HG03139 (cell line): ENCODE results near the gene FAM13A.
A peak's percentile ranks its signal among the peaks of the same experiment; 100 is the strongest.
"Not testable (repeated sequence)": the region's sequence is repeated elsewhere in the genome, so short reads cannot be mapped to it uniquely, and the experiment has no call there.

ENCODE experiments used
- ATAC-seq: cut with Tn5 transposase; IDR thresholded peaks from one replicate; pipeline ENCODE4 v1.9.1; 2021; ENCODE audit not compliant: unreplicated experiment

The FAM13A gene

DNA sequence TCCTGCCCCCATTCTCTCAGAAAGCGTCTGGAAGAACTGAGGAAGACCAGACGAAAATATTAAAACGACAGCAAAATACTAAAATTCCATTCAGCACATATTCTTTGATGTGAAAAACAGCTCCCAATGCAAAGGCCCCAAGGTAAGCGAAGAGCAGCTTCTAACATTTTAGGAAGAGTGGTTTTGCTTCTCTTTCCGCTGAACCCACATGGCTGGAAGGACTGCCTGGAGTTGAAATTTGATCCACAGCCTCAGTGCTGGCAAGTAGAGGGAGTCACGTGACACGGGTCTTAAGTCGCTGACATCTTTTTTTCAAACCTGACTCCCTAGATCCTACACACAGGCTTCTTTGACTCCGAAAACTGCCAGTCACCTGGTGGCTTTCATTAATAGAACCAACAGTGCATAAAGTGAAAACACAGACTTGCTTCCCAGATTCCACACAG, at the start of gene FAM13A:
Gene FAM13A (minus strand): TSS at position 233 of the 446 bp plus-strand sequence. CDS start 221 bp downstream, at position 12.
- peak; percentile 74 for ATAC-seq

DNA sequence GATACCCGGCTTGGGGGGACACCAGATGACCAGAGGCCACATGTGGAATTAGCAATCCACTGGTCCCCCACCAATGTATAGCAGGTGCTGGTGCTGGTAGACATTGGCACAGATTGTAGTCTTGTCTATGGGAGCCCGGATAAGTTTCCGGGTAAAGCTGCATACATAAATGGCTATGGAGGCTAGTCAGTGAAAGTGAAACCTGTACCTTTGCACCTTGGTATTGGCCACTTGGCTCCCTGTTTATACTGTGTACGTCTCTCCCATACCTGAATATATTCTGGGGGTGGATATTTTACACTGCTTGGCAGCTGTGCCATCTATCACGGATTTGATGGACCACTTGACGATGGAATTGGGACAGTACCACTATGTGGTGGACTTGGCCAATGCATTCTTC, 48.7 kb upstream of the FAM13A start:
- ATAC-seq = no peak

DNA sequence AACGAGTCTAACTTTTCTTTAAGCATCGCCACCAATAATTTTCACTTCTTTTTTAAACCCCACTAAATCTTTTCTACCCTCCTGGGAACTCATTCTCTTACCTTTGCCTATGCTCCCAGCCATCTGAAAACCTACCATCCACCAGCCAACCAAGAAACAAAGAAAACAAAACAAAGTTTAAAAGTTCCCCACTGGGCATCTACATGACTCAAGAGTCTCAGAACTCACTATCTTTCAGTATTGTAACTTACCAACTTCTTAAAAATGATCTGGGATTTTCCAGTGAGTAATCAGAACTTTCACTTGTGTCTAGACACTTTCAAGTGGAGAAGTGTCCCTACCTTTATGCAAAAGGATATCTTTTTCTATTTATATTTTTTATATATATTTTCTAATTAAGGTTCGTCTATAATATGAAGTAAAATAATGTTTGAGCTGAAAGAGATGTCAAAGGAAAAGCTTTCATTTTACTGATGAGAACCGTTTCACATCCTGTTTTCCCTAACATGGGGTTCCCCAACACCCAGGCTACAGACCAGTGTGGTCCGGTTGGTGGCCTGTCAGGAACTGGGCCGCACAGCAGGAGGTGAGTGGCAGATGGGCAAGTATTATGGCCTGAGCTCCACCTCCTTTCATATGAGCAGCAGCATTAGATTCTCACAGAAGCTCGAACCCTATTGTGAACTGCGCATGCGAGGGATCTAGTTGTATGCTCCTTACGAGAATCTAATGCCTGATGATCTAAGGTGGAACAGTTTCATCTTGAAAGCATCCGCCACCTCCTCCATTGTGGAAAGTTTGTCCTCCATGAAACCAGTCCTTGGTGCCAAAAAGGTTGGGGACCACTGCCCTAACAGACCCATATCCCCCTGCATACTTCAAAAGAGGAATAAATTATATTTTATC, 44.5 kb upstream of the FAM13A start:
- ATAC-seq = peak; percentile 90

DNA sequence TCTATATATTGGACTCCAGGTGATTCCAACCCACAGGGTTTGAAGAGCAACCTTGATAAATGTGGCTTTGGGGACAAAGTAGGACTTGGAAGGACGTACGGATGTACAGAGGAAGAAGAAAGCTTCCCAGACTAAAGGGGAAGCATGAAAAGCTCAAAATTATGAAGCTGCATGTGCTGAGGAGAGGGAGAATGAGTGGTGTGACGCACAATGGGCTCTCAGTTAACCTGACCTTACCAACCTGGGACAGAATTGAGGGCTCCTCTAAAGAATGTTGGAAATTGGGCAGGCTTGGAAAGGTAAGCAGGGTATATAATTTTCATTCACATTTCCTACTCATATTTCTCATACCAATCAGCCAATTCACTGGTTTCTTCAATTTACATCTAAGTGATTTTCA, 43.9 kb upstream of the FAM13A start:
- no peak for ATAC-seq

DNA sequence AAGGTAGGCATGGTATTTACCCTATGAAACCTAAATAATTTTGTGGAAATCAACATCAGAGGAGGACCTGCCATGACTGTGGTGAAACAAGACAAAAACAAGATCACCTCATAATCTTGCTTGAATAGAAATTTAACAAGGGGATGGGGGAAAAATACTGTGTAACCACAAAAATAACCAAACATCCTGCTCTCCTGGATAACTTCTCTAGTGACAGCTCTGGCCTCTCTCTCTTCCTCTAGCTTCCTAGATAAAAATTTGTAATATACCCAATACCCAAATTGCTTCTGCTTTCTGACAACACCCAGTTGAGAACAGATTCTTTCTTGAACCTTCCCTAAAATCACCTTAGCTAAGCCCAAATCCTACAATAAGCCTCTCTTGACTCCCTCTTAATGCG, 42.5 kb upstream of the FAM13A start:
- ATAC-seq = no peak

DNA sequence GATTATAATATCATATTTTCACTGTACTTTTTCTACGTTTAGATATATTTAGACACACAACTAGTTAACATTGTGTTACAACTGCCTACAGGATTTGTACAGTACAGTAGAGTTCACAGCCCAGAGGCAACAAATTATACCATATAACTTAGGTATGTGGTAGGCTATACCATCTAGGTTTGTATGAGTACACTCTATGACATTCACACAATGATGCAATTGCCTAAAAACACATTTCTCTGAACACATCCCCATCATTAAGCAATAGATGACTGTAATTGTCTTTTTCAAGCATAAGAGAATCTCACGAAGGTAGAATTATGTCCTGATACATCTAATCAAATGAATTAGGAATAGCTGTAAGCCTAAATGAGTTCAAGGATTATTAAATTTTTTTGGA, 42.0 kb upstream of the FAM13A start:
- no peak for ATAC-seq

DNA sequence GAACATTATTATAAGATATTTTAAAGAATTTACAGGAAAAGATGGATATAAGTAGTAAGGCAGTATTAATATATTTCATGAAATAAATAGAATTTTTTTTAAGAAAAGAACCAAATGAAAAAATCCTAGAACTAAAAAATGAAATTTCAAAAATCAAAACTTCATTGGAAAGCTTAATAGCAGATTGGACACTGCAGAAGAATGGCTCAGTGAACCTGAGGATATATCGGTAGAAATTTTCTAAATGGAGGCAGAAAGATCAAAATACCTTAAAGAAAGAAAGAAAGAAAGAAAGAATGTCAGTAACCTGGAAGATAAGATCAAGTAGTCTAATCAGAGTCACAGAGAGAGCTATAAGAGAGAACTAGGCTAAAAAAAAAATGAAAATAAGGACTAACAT, 21.3 kb upstream of the FAM13A start:
- ATAC-seq = no peak

DNA sequence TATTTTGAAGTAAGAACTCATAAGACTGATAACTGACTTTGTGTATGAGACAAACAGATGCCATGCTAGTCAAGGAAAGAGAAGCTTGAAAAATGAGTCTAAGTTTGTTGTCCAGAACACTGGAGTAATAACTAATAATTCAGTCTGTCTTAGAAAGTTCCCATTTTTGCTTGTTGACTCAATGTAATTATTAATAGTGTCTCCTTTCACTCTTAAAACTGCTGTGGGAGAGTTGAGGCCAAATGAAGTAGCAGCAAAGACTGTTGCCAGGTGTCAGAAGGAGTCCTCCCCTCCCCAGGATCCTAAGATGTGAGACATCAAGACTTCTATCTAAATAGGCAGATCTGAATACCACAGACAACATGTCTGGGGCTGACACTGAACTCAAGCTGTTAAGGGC, 20.8 kb upstream of the FAM13A start:
- ATAC-seq = no peak

DNA sequence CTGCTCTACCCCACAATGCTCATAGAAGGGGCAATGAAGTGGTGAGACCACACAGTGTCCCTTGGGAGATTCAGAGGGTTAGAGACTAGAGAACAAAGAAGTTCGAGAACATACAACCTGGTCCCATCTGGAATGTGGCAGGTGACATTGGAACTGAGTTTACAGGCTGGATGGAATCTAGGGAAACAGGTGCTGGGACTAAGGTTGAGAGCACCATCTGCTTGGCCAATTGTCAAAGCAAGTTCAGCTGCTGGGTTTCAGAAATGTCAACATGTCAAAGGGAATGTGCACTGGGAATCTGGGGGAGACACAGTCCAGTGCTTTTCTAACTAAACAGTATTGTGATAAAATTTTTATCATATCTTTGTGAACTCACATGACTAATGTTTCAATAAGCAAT, 15.9 kb upstream of the FAM13A start:
- ATAC-seq = no peak

DNA sequence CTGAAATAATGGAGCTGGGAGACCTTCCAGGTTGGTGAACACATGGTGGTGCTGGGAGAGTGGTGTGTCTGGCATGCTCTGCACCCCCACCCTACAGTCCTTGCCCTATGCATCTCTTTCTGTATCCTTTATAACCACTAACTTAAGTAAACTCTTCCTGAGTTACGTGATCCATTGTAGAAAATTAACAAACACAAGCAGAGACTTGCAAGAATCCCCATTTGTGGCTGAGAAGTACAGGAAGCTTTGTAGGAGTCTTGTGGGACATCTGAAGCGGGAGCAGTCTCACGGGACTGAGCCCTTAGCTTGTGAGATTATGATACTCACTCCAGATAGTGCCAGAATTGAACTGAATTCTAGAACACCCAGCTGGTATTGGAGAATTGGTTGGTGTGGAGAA, 14.3 kb upstream of the FAM13A start:
- ATAC-seq = no peak

DNA sequence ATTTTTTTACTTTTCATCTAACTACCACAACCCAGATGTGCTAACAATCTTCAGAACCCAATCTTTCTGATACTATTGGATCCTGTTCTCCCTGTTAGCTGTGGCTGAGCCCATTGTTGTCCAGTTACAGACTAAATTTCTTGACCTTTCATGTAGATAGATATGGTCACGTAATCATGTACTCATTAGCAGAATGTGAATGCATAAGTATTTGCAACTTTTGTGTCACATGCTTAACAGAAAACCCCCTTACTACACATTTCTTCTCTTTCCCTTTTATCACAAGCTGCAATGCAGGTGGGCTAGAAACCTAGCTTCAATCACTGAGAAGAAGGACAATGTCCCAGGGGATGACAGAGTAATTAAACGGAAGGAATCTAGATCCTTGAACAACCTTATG, 13.1 kb upstream of the FAM13A start:
- peak; percentile 42 for ATAC-seq

DNA sequence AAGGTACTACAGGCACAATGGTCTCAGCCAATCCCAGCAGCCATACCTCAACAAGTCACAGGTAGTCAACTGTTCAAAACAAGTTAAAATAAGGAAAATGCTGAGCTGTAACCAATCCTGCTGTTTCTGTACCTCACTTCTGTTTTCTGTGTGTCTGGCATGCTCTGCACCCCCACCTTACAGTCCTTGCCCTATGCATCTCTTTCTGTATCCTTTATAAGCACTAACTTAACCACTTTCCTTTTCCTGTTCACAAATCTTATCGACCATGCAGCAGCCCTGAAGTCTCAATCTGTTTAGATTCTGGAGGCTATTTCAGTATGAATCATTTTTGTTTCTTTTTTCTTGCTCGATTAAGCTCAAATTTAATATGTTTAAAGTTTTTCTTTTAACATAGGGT, 12.5 kb upstream of the FAM13A start:
- ATAC-seq = peak; percentile 78

DNA sequence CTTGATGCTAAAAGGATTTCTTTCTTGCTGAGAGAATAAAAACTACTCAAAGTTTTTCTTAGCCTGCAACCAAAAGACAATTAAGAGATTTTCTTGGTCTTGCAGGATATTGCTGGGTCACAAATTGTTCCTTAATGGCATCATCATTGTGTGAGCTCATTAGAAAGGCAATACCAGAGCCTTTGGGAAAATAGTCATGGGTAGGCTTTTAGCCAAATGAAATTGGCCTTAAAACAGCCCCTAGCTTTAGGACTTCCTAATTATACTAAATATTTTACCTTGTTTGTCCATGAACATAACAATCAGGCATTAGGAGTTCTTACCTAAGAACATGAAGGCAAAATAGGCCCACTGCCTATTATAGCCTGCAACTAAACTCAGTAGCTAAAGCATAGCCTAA, 10.4 kb upstream of the FAM13A start:
- ATAC-seq = no peak

DNA sequence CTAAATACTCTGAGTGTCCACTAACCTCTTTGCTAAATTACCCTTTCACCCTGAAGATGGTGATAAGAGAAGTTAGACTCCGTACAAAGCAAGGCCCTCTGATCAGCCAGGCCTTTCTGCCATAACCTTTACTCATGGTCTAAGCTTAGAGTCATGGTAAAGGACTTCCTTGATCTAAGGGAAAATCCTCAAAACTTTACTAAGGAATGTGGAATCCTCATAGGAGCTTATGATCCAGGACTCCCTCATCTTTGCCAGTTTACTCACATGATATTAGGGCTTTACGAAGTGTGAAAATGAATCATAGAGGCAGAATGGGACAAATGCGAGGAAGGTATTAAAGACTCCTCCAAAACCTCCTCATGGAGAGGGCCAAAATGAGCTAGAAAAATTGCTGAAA, 7.9 kb upstream of the FAM13A start:
- ATAC-seq = no peak

DNA sequence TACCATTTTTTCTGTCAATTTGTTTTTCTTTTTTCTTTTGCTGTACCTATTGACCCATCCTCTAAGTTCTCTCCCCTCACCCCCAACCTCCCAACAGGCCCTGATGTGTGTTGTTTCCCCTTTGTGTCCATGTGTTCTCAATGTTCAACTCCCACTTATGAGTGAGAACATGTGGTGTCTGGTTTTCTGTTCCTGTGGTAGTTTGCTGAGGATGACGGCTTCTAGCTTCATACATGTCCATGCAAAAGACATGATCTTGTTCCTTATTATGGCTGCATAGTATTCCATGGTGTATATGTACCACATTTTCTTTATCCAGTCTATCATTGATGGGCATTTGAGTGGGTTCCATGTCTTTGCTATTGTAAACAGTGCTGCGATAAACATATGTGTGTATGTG, 859 bp upstream of the FAM13A start:
- ATAC-seq = not testable (repeated sequence)

DNA sequence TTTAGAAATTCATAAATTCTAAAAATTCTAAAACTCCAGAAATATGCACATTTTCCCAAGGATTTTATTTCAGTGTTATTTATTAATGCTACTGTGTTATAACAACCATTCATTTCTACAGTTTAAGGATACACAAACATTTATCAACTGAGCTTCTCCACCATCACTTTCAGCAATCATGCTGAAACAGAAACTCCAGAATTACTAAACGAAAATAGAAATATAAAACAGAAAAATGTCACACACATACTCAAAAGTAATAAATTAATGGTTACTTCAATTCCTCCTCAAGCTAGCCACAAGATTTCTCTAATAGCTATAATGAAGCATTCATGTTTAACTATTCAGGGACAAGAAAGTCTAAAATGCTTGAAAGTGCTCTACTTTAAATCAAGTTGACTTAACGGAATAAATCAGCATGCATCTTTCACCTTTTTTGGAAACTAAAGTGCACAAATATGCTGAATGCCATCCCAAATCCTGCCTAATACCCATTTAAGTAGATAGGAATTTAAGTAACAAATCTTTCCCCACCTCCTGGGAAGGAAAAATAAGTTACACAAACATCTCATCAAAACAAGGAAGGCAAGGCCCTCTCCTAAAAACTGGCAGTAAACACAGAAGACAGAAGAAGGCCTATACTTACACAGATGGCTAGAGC, 563 bp downstream of the FAM13A start:
- no peak for ATAC-seq

DNA sequence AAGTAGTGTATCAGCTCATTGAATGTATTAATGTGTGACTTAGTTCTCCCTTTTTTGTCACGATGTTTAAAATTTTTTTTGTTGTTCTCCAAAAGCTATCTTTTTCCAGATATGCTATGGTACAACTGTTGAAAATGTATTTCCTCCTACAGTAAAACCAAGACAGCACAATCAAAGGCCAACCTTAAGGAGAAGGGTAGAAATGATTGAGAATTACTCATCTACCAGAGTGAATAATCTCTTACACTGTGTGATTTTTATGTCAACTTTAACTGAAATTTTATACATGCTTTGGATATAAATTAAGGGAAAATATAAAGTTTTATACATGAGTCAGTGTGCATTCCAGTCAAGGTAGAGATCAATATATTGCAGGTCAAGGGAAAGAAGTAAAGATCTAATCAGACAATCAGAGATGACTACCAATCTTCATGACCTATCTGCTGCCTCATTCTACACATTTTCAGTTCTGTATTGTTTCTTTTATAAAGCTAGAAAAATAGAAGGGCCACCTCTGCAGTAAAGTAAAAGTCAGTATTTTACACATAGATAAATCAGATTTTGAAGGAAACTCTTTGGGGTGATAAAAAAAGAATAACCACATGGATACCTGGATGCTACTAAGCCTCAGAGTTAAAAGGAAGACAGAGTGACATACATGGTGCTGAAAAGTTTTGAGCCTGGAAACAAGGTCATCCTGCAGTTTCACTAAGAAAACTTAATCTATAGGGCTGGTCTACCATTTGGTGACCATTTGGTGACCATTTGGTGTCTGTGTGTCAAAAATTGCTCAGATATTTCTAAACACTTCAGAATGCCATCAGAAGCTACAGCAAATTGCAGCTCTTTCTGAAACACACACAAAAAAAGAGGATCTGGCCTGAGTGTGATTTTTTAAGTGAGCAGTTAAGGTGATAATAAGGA, 1.6 kb downstream of the FAM13A start:
- ATAC-seq = no peak

DNA sequence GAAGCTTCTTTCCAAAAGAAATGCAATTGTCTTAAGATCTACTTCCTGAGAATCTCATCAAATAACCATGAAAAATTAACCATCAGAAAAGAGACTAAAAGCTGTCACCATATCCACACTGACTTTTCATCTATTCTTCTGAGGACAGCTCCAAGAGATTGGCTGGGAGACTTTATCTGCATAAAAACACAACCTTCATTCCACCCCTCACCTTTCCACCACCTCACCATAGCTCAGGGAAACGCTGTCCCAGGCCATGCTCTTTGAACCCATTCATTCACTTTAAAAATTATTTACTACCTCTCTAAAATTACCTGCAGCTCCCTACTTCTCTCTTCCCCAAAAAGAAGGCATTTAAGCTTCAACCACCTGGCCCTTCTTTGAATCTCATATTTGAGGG, 2.4 kb downstream of the FAM13A start:
- no peak for ATAC-seq

DNA sequence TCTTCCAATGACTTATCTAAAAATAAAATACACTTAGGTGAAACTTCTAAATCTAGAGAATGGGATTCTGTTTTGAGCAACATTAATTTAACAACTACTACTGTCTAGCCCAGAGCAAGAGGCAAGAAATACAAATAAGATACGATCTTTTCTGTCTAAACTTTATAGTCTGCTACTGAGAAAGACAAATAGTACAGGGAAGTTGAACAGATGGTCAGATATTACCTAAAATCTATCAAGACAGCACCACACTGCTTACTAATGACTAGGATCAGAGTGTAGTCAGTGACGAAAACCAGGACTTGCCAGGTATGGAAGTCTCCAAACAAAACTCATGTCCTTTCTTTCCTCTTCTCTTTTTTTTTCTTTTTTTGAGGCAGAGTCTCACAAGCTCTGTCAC, 7.1 kb downstream of the FAM13A start:
- ATAC-seq = no peak

DNA sequence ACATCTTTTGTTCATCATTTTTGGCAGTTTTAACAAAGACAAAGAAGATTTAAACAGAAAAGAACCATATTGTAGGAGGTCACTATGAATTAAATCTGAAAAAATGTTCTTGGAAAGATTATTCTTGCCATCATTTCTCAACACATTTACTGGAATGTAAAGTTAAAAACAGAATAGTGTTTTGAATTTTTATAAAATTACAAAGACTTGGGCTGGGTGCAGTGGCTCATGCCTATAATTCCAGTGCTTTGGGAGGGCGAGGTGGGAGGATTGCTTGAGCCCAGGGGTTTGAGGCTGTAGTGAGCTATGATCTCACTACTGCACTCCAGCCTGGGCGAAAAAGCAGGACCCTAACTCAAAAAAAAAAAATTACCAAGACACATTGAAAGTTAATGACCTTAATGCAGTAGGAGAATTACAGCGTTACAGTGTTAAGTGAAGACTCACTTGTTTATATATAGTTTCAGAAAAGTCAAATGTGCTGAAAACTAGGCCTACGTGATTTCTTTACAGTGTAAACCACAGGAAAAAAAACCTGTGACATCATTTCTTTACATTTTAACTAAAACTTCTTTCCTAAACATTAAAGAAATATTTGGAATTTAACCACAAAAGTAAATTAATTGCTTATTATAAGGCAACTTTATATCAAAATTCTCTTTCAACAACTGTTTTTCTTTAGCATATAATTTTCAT, 7.9 kb downstream of the FAM13A start:
- no peak for ATAC-seq
